GM23338 (cell line): ENCODE data around the gene HOXA3. TPM values are rescaled to one million over a fixed set of nuclear protein-coding genes. Genes with fewer than 3 reads are reported as not detected.

Experiments
- ATAC-seq: fragments of 200-7000 bp; cut with Tn5 transposase; 3 replicates; pipeline ENCODE4 v1.9.1; 2020
- DNase-seq: peaks from one replicate; pipeline ENCODE4 v3.0.0-alpha.2; 2015; ENCODE audit warnings: low spot score
- H2AFZ ChIP-seq: fragments of 200-600 bp; sonication (generic); 2 replicates; pipeline ENCODE4 v1.8.0; 2016; ENCODE audit warnings: antibody characterized with exemption, mild to moderate bottlenecking, moderate library complexity
- H3F3A ChIP-seq: fragments of 200-600 bp; sonication (generic); replicated peaks from 2 replicates; pipeline ENCODE4 v1.8.0; 2017; ENCODE audit warnings: antibody characterized with exemption, mixed run types, low read depth
- H3K27ac ChIP-seq: fragments of 200-600 bp; sonication (generic); 2 replicates; pipeline ENCODE4 v1.6.1; 2016; ENCODE audit warnings: low read depth
- H3K27me3 ChIP-seq: fragments of 200-600 bp; sonication (generic); 2 replicates; pipeline ENCODE4 v1.8.0; 2016; ENCODE audit warnings: mild to moderate bottlenecking, mixed run types, moderate library complexity; ENCODE audit not compliant: insufficient read depth
- H3K36me3 ChIP-seq: fragments of 200-600 bp; sonication (generic); 2 replicates; pipeline ENCODE4 v1.8.0; 2016; ENCODE audit warnings: mild to moderate bottlenecking; ENCODE audit not compliant: insufficient read depth
- H3K4me1 ChIP-seq: fragments of 200-600 bp; sonication (generic); 2 replicates; pipeline ENCODE4 v1.8.0; 2016; ENCODE audit warnings: mild to moderate bottlenecking, moderate library complexity; ENCODE audit not compliant: insufficient read depth
- H3K4me2 ChIP-seq: fragments of 200-600 bp; sonication (generic); 2 replicates; pipeline ENCODE4 v1.7.1; 2017; ENCODE audit warnings: mixed run types
- H3K4me3 ChIP-seq: fragments of 200-600 bp; sonication (generic); 2 replicates; pipeline ENCODE4 v1.6.1; 2016; ENCODE audit warnings: mixed run types
- H3K79me2 ChIP-seq: fragments of 200-600 bp; sonication (generic); replicated peaks from 2 replicates; pipeline ENCODE4 v1.8.0; 2017; ENCODE audit warnings: mild to moderate bottlenecking; ENCODE audit not compliant: insufficient read depth
- H3K9me2 ChIP-seq: fragments of 200-600 bp; sonication (generic); 2 replicates; pipeline ENCODE4 v1.8.0; 2017; ENCODE audit not compliant: insufficient read depth
- H4K20me1 ChIP-seq: fragments of 200-600 bp; sonication (generic); replicated peaks from 2 replicates; pipeline ENCODE4 v1.8.0; 2017; ENCODE audit warnings: mild to moderate bottlenecking; ENCODE audit not compliant: insufficient read depth
- H3K27ac Mint-ChIP-seq: 2 replicates; pipeline ENCODE4 v1.8.0; 2020; ENCODE audit warnings: inconsistent platforms, mild to moderate bottlenecking, moderate library complexity, mixed read lengths
- H3K27me3 Mint-ChIP-seq: 3 replicates; pipeline ENCODE4 v1.8.0; 2022; ENCODE audit warnings: low read depth, mild to moderate bottlenecking, moderate library complexity, mixed read lengths, inconsistent platforms; ENCODE audit not compliant: insufficient read depth, poor library complexity
- H3K36me3 Mint-ChIP-seq: 3 replicates; pipeline ENCODE4 v1.8.0; 2021; ENCODE audit warnings: low read depth, mild to moderate bottlenecking, inconsistent platforms, moderate library complexity, mixed read lengths
- H3K4me1 Mint-ChIP-seq: 3 replicates; pipeline ENCODE4 v1.8.0; 2020; ENCODE audit warnings: mild to moderate bottlenecking, inconsistent platforms, mixed read lengths
- H3K4me3 Mint-ChIP-seq: 3 replicates; pipeline ENCODE4 v1.8.0; 2021; ENCODE audit warnings: moderate library complexity, mild to moderate bottlenecking, inconsistent platforms, mixed read lengths
- H3K9me3 Mint-ChIP-seq: 3 replicates; pipeline ENCODE4 v1.8.0; 2020; ENCODE audit warnings: moderate library complexity, mild to moderate bottlenecking, inconsistent platforms, mixed read lengths
- EZH2 ChIP-seq: fragments of 200-600 bp; sonication (generic); IDR thresholded peaks from one replicate; pipeline ENCODE4 v1.8.0; 2017; ENCODE audit warnings: antibody characterized with exemption, mild to moderate bottlenecking, low read depth; ENCODE audit not compliant: unreplicated experiment
- EZH2phosphoT487 ChIP-seq: fragments of 200-600 bp; sonication (generic); IDR thresholded peaks from one replicate; pipeline ENCODE4 v1.8.1; 2018; ENCODE audit warnings: antibody characterized with exemption; ENCODE audit not compliant: unreplicated experiment
- JUNB ChIP-seq: IDR thresholded peaks from one replicate; pipeline ENCODE4 v1.6.1; 2016; ENCODE audit warnings: antibody characterized with exemption; ENCODE audit not compliant: unreplicated experiment
- NANOG ChIP-seq: IDR thresholded peaks from 2 replicates; pipeline ENCODE4 v1.6.1; 2016; ENCODE audit warnings: antibody characterized with exemption, borderline replicate concordance
- POLR2AphosphoS5 ChIP-seq: IDR thresholded peaks from 2 replicates; pipeline ENCODE4 v1.6.1; 2016; ENCODE audit warnings: antibody characterized with exemption, low read depth
- STAT1 ChIP-seq: IDR thresholded peaks from one replicate; pipeline ENCODE4 v1.6.1; 2016; ENCODE audit warnings: antibody characterized with exemption; ENCODE audit not compliant: unreplicated experiment
- ZNF331 ChIP-seq: fragments of 250-450 bp; sonication (Bioruptor Pico); IDR thresholded peaks from 2 replicates; pipeline ENCODE4 v1.5.0; 2020; ENCODE audit warnings: low read depth, mild to moderate bottlenecking, moderate library complexity
- polyA plus RNA-seq: library from polyadenylated mRNA; unstranded; fragments of >200 nt; fragmentation: Nextera tagmentation; extraction: Ambion mirVana; gene quantifications from 2 replicates; pipeline ENCODE4 v1.2.1, GENCODE V29; 2016
- total RNA-seq: library from RNA; depleted of rRNA; stranded (reverse); fragments of >200 nt; shearing (Covaris generic); gene quantifications from 2 replicates; pipeline ENCODE4 v1.2.3, GENCODE V29; 2014
- TF ChIP-seq, protein P1 (sequence below): fragments of 250-450 bp; sonication (Bioruptor Pico); IDR thresholded peaks from 2 replicates; pipeline ENCODE4 v1.5.0; 2020; ENCODE audit warnings: mild to moderate bottlenecking, moderate library complexity

HOXA3 gene
- total and polyA plus RNA-seq, 2 experiments from 2014 or later: not detected

DNA sequence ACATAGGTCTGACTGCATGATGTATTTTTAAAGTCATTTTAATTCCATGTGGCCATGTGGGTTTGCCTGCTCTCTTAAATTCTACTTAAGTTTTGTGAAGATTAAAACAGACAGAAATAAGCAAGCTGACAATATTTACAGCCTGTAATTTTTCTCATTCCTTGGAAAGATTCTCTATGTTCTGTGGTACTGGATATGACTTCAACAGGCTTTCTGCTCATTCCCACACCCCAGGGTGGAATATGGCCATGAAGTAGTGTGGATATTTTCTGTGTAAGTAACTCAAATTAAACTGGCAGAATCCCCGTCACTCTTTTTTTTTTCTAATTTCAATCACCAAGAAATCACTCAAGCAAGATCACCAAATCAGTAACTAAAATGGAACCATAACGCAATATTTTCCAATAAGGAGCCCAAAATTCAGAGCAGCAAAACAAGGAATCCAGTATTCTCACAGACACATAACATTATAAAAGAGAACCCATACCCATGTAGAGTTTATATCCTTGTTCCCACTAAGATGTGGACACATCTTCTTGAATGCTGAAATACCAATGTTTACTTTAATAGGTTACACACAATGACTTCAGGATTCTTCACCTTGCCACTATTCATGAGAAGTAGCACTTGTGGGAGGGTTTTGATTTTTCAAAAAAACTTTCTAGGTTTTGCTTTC lies 14.6 kb downstream of the HOXA3 start:
- no peak overlapping the region for H3K4me3 ChIP-seq
- peaks cover 100% of the 10 kb centered on the region for H3K27me3 Mint-ChIP-seq
- ATAC-seq (no peak), DNase-seq (no peak)
- peaks cover 56% of the 10 kb centered on the region for H3F3A ChIP-seq
- H3K4me1 Mint-ChIP-seq: peaks cover 16% of the 10 kb centered on the region
- peaks cover 100% of the 10 kb centered on the region for H3K27me3 ChIP-seq
- no peak overlapping the region for H3K27ac ChIP-seq
- peaks cover 62% of the 10 kb centered on the region for H4K20me1 ChIP-seq
- H3K4me1 ChIP-seq: peaks cover 28% of the 10 kb centered on the region
- H3K9me3 Mint-ChIP-seq: peaks cover 8% of the 10 kb centered on the region; the same call in 2 of the 3 replicates
- no peaks in the 10 kb centered on the region for H3K79me2 ChIP-seq
- H3K36me3 ChIP-seq: no peaks in the 10 kb centered on the region
- no peak overlapping the region for H3K4me3 Mint-ChIP-seq
- no peaks in the 10 kb centered on the region; the same call in 2 of the 3 replicates for H3K36me3 Mint-ChIP-seq
- TF ChIP-seq NANOG (no peak), JUNB (no peak), EZH2phosphoT487 (no peak), EZH2 (no peak), STAT1 (no peak), POLR2AphosphoS5 (no peak), ZNF331 (no peak)
- TF ChIP-seq, protein P1, sequence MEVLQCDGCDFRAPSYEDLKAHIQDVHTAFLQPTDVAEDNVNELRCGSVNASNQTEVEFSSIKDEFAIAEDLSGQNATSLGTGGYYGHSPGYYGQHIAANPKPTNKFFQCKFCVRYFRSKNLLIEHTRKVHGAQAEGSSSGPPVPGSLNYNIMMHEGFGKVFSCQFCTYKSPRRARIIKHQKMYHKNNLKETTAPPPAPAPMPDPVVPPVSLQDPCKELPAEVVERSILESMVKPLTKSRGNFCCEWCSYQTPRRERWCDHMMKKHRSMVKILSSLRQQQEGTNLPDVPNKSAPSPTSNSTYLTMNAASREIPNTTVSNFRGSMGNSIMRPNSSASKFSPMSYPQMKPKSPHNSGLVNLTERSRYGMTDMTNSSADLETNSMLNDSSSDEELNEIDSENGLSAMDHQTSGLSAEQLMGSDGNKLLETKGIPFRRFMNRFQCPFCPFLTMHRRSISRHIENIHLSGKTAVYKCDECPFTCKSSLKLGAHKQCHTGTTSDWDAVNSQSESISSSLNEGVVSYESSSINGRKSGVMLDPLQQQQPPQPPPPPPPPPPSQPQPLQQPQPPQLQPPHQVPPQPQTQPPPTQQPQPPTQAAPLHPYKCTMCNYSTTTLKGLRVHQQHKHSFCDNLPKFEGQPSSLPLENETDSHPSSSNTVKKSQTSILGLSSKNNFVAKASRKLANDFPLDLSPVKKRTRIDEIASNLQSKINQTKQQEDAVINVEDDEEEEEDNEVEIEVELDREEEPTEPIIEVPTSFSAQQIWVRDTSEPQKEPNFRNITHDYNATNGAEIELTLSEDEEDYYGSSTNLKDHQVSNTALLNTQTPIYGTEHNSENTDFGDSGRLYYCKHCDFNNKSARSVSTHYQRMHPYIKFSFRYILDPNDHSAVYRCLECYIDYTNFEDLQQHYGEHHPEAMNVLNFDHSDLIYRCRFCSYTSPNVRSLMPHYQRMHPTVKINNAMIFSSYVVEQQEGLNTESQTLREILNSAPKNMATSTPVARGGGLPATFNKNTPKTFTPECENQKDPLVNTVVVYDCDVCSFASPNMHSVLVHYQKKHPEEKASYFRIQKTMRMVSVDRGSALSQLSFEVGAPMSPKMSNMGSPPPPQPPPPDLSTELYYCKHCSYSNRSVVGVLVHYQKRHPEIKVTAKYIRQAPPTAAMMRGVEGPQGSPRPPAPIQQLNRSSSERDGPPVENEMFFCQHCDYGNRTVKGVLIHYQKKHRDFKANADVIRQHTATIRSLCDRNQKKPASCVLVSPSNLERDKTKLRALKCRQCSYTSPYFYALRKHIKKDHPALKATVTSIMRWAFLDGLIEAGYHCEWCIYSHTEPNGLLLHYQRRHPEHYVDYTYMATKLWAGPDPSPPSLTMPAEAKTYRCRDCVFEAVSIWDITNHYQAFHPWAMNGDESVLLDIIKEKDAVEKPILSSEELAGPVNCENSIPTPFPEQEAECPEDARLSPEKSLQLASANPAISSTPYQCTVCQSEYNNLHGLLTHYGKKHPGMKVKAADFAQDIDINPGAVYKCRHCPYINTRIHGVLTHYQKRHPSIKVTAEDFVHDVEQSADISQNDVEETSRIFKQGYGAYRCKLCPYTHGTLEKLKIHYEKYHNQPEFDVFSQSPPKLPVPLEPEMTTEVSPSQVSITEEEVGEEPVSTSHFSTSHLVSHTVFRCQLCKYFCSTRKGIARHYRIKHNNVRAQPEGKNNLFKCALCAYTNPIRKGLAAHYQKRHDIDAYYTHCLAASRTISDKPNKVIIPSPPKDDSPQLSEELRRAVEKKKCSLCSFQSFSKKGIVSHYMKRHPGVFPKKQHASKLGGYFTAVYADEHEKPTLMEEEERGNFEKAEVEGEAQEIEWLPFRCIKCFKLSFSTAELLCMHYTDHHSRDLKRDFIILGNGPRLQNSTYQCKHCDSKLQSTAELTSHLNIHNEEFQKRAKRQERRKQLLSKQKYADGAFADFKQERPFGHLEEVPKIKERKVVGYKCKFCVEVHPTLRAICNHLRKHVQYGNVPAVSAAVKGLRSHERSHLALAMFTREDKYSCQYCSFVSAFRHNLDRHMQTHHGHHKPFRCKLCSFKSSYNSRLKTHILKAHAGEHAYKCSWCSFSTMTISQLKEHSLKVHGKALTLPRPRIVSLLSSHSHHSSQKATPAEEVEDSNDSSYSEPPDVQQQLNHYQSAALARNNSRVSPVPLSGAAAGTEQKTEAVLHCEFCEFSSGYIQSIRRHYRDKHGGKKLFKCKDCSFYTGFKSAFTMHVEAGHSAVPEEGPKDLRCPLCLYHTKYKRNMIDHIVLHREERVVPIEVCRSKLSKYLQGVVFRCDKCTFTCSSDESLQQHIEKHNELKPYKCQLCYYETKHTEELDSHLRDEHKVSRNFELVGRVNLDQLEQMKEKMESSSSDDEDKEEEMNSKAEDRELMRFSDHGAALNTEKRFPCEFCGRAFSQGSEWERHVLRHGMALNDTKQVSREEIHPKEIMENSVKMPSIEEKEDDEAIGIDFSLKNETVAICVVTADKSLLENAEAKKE: no peak
- no peak overlapping the region for H3K27ac Mint-ChIP-seq
- H3K4me2 ChIP-seq: no peak overlapping the region
- H2AFZ ChIP-seq: no peak overlapping the region
- no peaks in the 10 kb centered on the region for H3K9me2 ChIP-seq
